ENCODE data around the gene SPNS3.

Gene SPNS3

GRCh38 chr17:4433515-4434031 lies at the start of gene SPNS3:
TSS of gene SPNS3 (plus strand) at chr17:4433940. CDS start at chr17:4433968, 28 bp downstream.
- peak; percentile 53 for DNase-seq

- DNase-seq = no peak
Measured at GRCh38 chr17:4386406-4386805, 47.3 kb upstream of the SPNS3 start.

- no peak for DNase-seq
Measured at GRCh38 chr17:4387137-4387536, 46.6 kb upstream of the SPNS3 start.

- DNase-seq = no peak
Measured at GRCh38 chr17:4389079-4389478, 44.7 kb upstream of the SPNS3 start.

- no peak for DNase-seq
Measured at GRCh38 chr17:4393806-4394205, 39.9 kb upstream of the SPNS3 start.

GRCh38 chr17:4394208-4395110 lies 39.3 kb upstream of the SPNS3 start:
- no peak for DNase-seq

- DNase-seq = no peak
Measured at GRCh38 chr17:4395111-4395478, 38.6 kb upstream of the SPNS3 start.

GRCh38 chr17:4397840-4398239 lies 35.9 kb upstream of the SPNS3 start:
- no peak for DNase-seq

GRCh38 chr17:4405038-4405669 lies 28.6 kb upstream of the SPNS3 start:
- no peak for DNase-seq

GRCh38 chr17:4405699-4406098 lies 28.0 kb upstream of the SPNS3 start:
- no peak for DNase-seq

GRCh38 chr17:4406386-4406785 lies 27.4 kb upstream of the SPNS3 start:
- DNase-seq = no peak

- no peak for DNase-seq
Measured at GRCh38 chr17:4407216-4407615, 26.5 kb upstream of the SPNS3 start.

- peak; percentile 29 for DNase-seq
Measured at GRCh38 chr17:4407851-4408250, 25.9 kb upstream of the SPNS3 start.

- no peak for DNase-seq
Measured at GRCh38 chr17:4409659-4410058, 24.1 kb upstream of the SPNS3 start.

GRCh38 chr17:4411201-4411600 lies 22.5 kb upstream of the SPNS3 start:
- no peak for DNase-seq

- peak; percentile 84 for DNase-seq
Measured at GRCh38 chr17:4412933-4413831, 20.6 kb upstream of the SPNS3 start.

GRCh38 chr17:4417129-4417667 lies 16.5 kb upstream of the SPNS3 start:
- no peak for DNase-seq

GRCh38 chr17:4420692-4421131 lies 13.0 kb upstream of the SPNS3 start:
- DNase-seq = peak; percentile 71

- DNase-seq = no peak
Measured at GRCh38 chr17:4422864-4423263, 10.9 kb upstream of the SPNS3 start.

- no peak for DNase-seq
Measured at GRCh38 chr17:4425398-4425797, 8.3 kb upstream of the SPNS3 start.

GRCh38 chr17:4426499-4427208 lies 7.1 kb upstream of the SPNS3 start:
- no peak for DNase-seq

- no peak for DNase-seq
Measured at GRCh38 chr17:4427505-4427904, 6.2 kb upstream of the SPNS3 start.
